GM18868 (cell line): ENCODE measurements around the gene METTL8.
"Not testable (repeated sequence)": the region's sequence is repeated elsewhere in the genome, so short reads cannot be mapped to it uniquely, and the experiment has no call there.

Source experiments
- ATAC-seq: cut with Tn5 transposase; IDR thresholded peaks from one replicate; pipeline ENCODE4 v1.9.1; 2021; ENCODE audit warnings: mild to moderate bottlenecking, moderate library complexity; ENCODE audit not compliant: unreplicated experiment

Gene METTL8

DNA sequence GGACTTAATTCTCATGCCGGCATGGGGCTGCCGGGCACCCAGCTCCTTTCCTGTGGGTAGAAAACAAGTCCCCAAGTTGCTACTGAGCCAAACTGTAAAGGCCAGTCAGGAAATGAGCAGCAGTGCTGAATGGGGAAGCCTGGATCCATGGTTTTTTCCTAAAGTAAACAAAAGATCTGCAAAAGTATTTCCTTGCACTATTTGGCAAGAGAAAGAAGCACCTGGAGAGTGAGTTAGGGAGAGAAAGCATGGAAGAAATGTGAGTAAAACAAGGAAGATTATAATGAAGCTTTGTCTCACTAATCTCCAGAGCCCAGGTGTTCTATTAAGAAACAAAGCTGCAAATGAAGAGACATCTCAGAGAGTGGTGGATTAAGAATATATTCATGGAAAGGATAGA is 117.6 kb downstream of the METTL8 start:
- ATAC-seq = no peak

DNA sequence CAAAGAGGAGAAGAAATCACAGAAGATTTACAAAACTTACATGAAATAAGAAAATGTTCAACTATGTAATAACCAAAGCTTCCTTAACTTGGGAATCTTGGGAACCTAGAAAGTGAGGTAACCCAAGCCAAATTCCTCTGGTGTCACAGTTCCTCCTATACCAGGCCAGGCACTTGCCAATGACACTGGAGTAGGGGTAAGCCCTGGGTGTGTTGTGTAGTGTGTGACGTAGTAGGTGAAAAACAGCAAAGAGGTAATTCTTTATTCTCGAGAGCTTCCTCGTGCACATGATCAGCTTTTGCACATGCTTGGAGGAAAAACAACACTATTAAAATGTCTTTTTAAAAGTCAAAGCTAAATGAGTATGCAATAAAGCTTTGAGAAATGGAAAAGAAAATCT is 118.0 kb downstream of the METTL8 start:
- no peak for ATAC-seq

DNA sequence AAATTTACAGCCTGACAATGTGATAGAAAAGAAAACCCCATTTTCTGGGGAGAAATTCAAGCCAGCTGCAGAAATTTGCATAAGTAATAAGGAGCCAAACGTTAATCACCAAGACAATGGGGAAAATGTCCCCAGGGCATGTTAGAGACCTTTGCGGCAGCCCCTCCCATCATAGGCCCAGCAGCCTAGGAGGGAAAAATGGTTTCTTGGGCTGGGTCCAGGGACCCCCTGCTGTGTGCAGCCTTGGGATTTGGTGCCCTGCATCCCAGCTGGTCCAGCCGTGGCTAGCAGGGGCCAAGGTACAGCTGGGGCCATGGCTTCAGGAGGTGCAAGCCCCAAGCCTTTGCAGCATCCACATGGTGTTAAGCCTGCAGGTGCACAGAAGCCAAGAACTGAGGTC is 121.6 kb downstream of the METTL8 start:
- not testable (repeated sequence) for ATAC-seq

GRCh38 chr2:171311589-171311988 is 122.2 kb downstream of the METTL8 start:
- ATAC-seq = not testable (repeated sequence)

DNA sequence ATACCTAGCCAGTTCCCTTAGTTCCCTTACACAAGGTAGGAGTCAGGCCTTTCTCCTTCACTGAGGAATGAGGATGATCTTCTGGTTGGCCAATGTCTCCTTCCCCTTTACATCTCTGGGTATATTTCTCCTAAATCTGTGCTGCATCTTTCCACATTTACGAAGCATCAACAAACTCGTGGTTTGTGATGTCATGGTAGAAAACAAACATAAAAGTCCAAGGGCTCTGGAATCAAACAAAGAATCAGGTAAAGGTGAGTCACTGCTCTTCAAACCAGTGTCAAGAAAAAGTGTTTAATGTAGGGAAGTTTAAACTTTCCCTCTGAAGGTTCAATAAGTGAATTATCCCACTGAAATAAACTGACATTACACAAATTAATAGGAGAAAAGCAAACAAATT is 122.9 kb downstream of the METTL8 start:
- ATAC-seq = no peak

GRCh38 chr2:171309455-171310286 is 124.1 kb downstream of the METTL8 start:
- no peak for ATAC-seq

- no peak for ATAC-seq
These were observed 125.3 kb downstream of the METTL8 start for GRCh38 chr2:171308280-171309054.

DNA sequence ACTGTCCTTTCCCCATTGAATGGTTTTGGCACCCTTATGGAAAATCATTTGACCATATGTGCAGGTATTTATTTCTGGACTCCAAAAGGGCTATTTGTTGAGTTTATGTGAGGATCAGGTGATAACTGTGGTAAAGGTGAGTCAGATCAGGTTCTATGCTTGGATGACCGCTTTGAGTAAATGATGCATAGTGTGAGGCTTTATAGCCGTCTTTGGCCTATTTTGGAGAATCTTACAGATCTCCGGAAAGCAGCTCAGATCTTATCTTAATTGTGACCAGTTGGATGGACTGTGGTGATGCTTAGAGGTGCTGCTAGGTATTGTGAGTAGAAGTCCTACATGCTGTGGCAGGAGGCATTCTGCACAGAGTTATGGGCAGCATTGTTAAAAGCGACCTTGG is 126.2 kb downstream of the METTL8 start:
- ATAC-seq = peak; percentile 98

DNA sequence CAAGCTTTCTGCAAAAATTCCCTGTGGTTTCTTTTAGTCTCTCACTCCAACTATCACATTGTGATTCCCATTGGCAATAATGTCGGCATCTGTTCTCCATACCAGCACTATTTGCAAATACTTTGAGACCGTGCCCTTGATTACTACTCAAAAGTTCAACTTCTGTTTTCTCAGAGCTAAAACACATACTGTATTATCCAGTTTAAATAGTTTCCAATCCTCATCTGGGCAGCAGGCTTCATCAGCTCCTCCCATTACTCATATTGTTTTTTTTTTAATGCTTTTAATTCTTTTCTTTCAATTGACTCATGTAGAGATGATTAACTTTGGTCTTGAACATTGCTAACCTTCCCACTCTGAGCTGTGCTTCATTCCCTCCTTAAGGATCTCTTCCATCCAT is 135.8 kb downstream of the METTL8 start:
- no peak for ATAC-seq

DNA sequence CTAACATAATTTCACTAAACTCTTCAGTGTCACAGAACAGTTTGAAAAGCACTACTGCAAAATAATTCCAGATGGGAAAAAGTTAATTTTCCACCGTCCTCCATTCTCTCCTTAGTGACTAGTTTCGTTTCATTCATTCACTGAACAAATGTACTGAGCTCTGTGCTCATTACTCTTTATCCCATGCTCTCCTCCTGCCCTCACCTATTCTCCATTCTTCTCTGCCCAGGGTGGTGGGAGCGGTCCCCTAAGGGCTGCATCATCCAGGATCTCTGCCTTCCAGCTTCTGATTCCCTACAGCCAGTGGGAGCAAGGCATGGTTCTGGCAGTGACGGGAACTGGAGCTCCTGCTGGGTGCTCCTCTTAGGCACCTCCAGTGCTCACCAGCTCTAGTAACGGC is 139.2 kb downstream of the METTL8 start:
- no peak for ATAC-seq

DNA sequence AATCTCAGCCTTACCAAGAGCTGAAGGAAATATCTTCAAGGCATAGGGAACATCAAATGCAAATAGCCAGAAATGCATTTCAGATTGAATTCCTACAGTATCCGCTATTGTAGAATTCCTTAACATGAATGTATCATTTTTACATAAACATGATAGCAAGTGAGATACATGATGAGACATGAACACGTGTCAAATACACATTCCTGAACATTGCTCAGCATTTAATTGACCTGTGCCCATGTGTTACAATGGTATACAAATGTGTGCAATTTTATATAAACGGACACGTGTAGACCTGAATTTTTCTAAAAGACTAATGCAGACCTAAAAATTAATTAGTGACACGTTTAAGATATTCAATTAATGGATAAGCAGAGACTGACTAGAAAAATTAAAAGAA is 140.1 kb downstream of the METTL8 start:
- no peak for ATAC-seq

- no peak for ATAC-seq
These were observed 143.8 kb downstream of the METTL8 start for GRCh38 chr2:171289991-171290390.

DNA sequence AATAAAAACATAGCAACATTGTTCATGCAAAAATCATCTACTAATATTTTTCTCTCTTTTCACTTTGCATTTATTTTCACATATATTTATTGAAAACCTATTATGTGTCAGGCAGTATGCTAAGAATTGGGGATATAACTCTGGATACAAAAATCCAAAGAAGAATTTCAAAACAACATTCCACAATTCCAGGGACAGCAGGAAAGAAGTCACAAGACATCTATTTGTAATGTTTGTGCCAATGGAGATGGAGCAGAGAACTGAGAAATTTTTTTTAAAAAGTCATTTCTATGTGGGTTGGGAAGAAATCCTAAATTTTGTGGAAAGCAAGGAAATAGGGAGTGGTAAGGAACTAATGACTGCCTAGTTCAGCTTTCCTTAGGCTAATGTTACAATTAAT is 144.5 kb downstream of the METTL8 start:
- ATAC-seq = no peak

GRCh38 chr2:171287611-171288010 is 146.2 kb downstream of the METTL8 start:
- no peak for ATAC-seq

DNA sequence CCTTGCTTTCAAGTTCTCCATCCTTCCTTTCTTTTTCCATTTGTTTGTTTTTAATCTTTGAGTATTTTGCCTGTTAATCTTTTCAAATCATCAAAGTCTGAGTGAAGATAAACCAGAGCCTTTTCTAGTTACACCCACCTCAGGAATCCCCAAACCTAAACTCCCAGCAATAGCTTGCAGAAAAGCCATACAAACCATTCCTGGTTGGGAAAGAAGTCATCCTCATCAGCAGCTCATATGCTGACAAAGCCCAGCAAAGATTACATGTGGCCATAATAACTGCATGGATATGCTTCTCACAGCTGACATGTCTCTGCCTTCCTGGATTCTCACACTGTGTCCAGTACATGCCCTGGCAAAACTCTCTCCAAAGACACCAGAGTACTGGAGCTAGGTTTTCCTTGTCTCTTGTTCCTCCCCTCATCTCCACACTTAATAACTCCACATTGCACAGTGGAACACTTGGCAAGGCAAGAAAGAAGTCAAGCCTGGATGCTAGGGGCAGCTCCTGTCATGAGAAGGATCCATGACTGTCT is 146.7 kb downstream of the METTL8 start:
- ATAC-seq = no peak

GRCh38 chr2:171281110-171281509 is 152.7 kb downstream of the METTL8 start:
- ATAC-seq = no peak

GRCh38 chr2:171279983-171280790 is 153.6 kb downstream of the METTL8 start:
- ATAC-seq = no peak

DNA sequence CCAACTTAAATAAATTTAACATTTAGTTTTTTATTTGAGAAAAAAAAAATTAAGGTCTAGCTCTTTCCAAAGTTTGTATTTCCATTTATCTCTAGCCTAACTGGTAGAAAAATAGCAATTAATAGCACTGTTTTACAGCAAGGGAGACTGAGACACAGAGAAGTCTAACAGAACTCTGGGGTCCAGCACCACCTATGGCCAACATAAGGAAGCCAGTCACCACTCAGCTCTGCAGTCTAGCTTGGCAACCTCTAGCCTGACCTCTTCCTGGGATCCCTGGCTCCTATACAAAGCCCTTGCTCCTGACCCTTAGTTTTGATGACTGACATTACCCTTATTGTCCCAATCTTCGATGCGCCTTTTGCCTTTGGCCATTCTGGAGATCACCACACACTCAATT is 159.0 kb downstream of the METTL8 start:
- ATAC-seq = no peak

- ATAC-seq = no peak
These were observed 161.8 kb downstream of the METTL8 start for GRCh38 chr2:171271971-171272436.

GRCh38 chr2:171271386-171271785 is 162.4 kb downstream of the METTL8 start:
- no peak for ATAC-seq
